GM23338 (cell line): ENCODE results near the gene ACTR5. TPM values are rescaled to one million over a fixed set of nuclear protein-coding genes. Genes with fewer than 3 reads are reported as not detected.

Experiments
- ATAC-seq: fragments of 200-7000 bp; cut with Tn5 transposase; 3 replicates; pipeline ENCODE4 v1.9.1; 2020
- DNase-seq: peaks from one replicate; pipeline ENCODE4 v3.0.0-alpha.2; 2015; ENCODE audit warnings: low spot score
- H2AFZ ChIP-seq: fragments of 200-600 bp; sonication (generic); 2 replicates; pipeline ENCODE4 v1.8.0; 2016; ENCODE audit warnings: antibody characterized with exemption, mild to moderate bottlenecking, moderate library complexity
- H3F3A ChIP-seq: fragments of 200-600 bp; sonication (generic); replicated peaks from 2 replicates; pipeline ENCODE4 v1.8.0; 2017; ENCODE audit warnings: antibody characterized with exemption, mixed run types, low read depth
- H3K27ac ChIP-seq: fragments of 200-600 bp; sonication (generic); 2 replicates; pipeline ENCODE4 v1.6.1; 2016; ENCODE audit warnings: low read depth
- H3K27me3 ChIP-seq: fragments of 200-600 bp; sonication (generic); 2 replicates; pipeline ENCODE4 v1.8.0; 2016; ENCODE audit warnings: mild to moderate bottlenecking, mixed run types, moderate library complexity; ENCODE audit not compliant: insufficient read depth
- H3K36me3 ChIP-seq: fragments of 200-600 bp; sonication (generic); 2 replicates; pipeline ENCODE4 v1.8.0; 2016; ENCODE audit warnings: mild to moderate bottlenecking; ENCODE audit not compliant: insufficient read depth
- H3K4me1 ChIP-seq: fragments of 200-600 bp; sonication (generic); 2 replicates; pipeline ENCODE4 v1.8.0; 2016; ENCODE audit warnings: mild to moderate bottlenecking, moderate library complexity; ENCODE audit not compliant: insufficient read depth
- H3K4me2 ChIP-seq: fragments of 200-600 bp; sonication (generic); 2 replicates; pipeline ENCODE4 v1.7.1; 2017; ENCODE audit warnings: mixed run types
- H3K4me3 ChIP-seq: fragments of 200-600 bp; sonication (generic); 2 replicates; pipeline ENCODE4 v1.6.1; 2016; ENCODE audit warnings: mixed run types
- H3K79me2 ChIP-seq: fragments of 200-600 bp; sonication (generic); replicated peaks from 2 replicates; pipeline ENCODE4 v1.8.0; 2017; ENCODE audit warnings: mild to moderate bottlenecking; ENCODE audit not compliant: insufficient read depth
- H3K9me2 ChIP-seq: fragments of 200-600 bp; sonication (generic); 2 replicates; pipeline ENCODE4 v1.8.0; 2017; ENCODE audit not compliant: insufficient read depth
- H4K20me1 ChIP-seq: fragments of 200-600 bp; sonication (generic); replicated peaks from 2 replicates; pipeline ENCODE4 v1.8.0; 2017; ENCODE audit warnings: mild to moderate bottlenecking; ENCODE audit not compliant: insufficient read depth
- H3K27ac Mint-ChIP-seq: 2 replicates; pipeline ENCODE4 v1.8.0; 2020; ENCODE audit warnings: inconsistent platforms, mild to moderate bottlenecking, moderate library complexity, mixed read lengths
- H3K27me3 Mint-ChIP-seq: 3 replicates; pipeline ENCODE4 v1.8.0; 2022; ENCODE audit warnings: low read depth, mild to moderate bottlenecking, moderate library complexity, mixed read lengths, inconsistent platforms; ENCODE audit not compliant: insufficient read depth, poor library complexity
- H3K36me3 Mint-ChIP-seq: 3 replicates; pipeline ENCODE4 v1.8.0; 2021; ENCODE audit warnings: low read depth, mild to moderate bottlenecking, inconsistent platforms, moderate library complexity, mixed read lengths
- H3K4me1 Mint-ChIP-seq: 3 replicates; pipeline ENCODE4 v1.8.0; 2020; ENCODE audit warnings: mild to moderate bottlenecking, inconsistent platforms, mixed read lengths
- H3K4me3 Mint-ChIP-seq: 3 replicates; pipeline ENCODE4 v1.8.0; 2021; ENCODE audit warnings: moderate library complexity, mild to moderate bottlenecking, inconsistent platforms, mixed read lengths
- H3K9me3 Mint-ChIP-seq: 3 replicates; pipeline ENCODE4 v1.8.0; 2020; ENCODE audit warnings: moderate library complexity, mild to moderate bottlenecking, inconsistent platforms, mixed read lengths
- CREB1 ChIP-seq: fragments of 250-450 bp; sonication (Bioruptor Pico); IDR thresholded peaks from 2 replicates; pipeline ENCODE4 v1.5.0; 2020; ENCODE audit warnings: low read depth, mild to moderate bottlenecking, moderate library complexity
- CTCF ChIP-seq, 2 experiments: fragments of 200-600 bp in 1 of 2; sonication (generic) in 1 of 2; conservative IDR thresholded peaks; 2 replicates each; pipeline versions ENCODE4 v1.5.1 to v1.6.1; 2016 to 2017; ENCODE audit warnings: antibody characterized with exemption in 2 of 2, low read depth in 2 of 2, mild to moderate bottlenecking in 2 of 2, moderate library complexity in 1 of 2
- EZH2phosphoT487 ChIP-seq: fragments of 200-600 bp; sonication (generic); IDR thresholded peaks from one replicate; pipeline ENCODE4 v1.8.1; 2018; ENCODE audit warnings: antibody characterized with exemption; ENCODE audit not compliant: unreplicated experiment
- NANOG ChIP-seq: IDR thresholded peaks from 2 replicates; pipeline ENCODE4 v1.6.1; 2016; ENCODE audit warnings: antibody characterized with exemption, borderline replicate concordance
- STAT1 ChIP-seq: IDR thresholded peaks from one replicate; pipeline ENCODE4 v1.6.1; 2016; ENCODE audit warnings: antibody characterized with exemption; ENCODE audit not compliant: unreplicated experiment
- ZNF114 ChIP-seq: fragments of 250-450 bp; sonication (Bioruptor Pico); IDR thresholded peaks from 2 replicates; pipeline ENCODE4 v1.5.0; 2020; ENCODE audit warnings: mild to moderate bottlenecking, moderate library complexity
- ZNF331 ChIP-seq: fragments of 250-450 bp; sonication (Bioruptor Pico); IDR thresholded peaks from 2 replicates; pipeline ENCODE4 v1.5.0; 2020; ENCODE audit warnings: low read depth, mild to moderate bottlenecking, moderate library complexity
- ZNF462 ChIP-seq: fragments of 250-450 bp; sonication (Bioruptor Pico); IDR thresholded peaks from 2 replicates; pipeline ENCODE4 v1.5.0; 2020; ENCODE audit warnings: mild to moderate bottlenecking, moderate library complexity
- polyA plus RNA-seq: library from polyadenylated mRNA; unstranded; fragments of >200 nt; fragmentation: Nextera tagmentation; extraction: Ambion mirVana; gene quantifications from 2 replicates; pipeline ENCODE4 v1.2.1, GENCODE V29; 2016
- total RNA-seq: library from RNA; depleted of rRNA; stranded (reverse); fragments of >200 nt; shearing (Covaris generic); gene quantifications from 2 replicates; pipeline ENCODE4 v1.2.3, GENCODE V29; 2014

Gene ACTR5
- total and polyA plus RNA-seq, 2 experiments from 2014 or later: 8.4 to 21.8 TPM

- Histone ChIP-seq H3K27me3 (no peaks in the 10 kb centered on the region), H3K4me1 (peaks cover 16% of the 10 kb centered on the region; the same call in 1 of the 2 replicates), H2AFZ (no peak overlapping the region), H3F3A (no peaks in the 10 kb centered on the region; the same call in 1 of the 2 replicates), H4K20me1 (no peaks in the 10 kb centered on the region), H3K9me2 (no peaks in the 10 kb centered on the region), H3K27ac (no peak overlapping the region), H3K4me3 (no peak overlapping the region), H3K4me2 (no peak overlapping the region), H3K36me3 (peaks cover 25% of the 10 kb centered on the region; the same call in 1 of the 2 replicates), H3K79me2 (no peaks in the 10 kb centered on the region)
- H3K9me3 Mint-ChIP-seq: no peaks in the 10 kb centered on the region
- peaks cover 11% of the 10 kb centered on the region for H3K4me1 Mint-ChIP-seq
- no peak for TF ChIP-seq ZNF331 (CRISPR knock-in tag)
- no peak for TF ChIP-seq CREB1
- no peak for TF ChIP-seq EZH2phosphoT487
- DNase-seq (no peak), ATAC-seq (no peak)
- no peak overlapping the region for H3K4me3 Mint-ChIP-seq
- H3K27ac Mint-ChIP-seq: no peak overlapping the region
- peaks cover 48% of the 10 kb centered on the region for H3K36me3 Mint-ChIP-seq
- H3K27me3 Mint-ChIP-seq: no peaks in the 10 kb centered on the region
These were observed 15.4 kb downstream of the ACTR5 start for GRCh38 chr20:38763616-38764015.

GRCh38 chr20:38764567-38765318, 16.5 kb downstream of the ACTR5 start:
- Mint-ChIP-seq H3K4me3 (no peak overlapping the region), H3K9me3 (no peaks in the 10 kb centered on the region), H3K36me3 (peaks cover 46% of the 10 kb centered on the region), H3K4me1 (peaks cover 11% of the 10 kb centered on the region), H3K27ac (no peak overlapping the region), H3K27me3 (peaks cover 4% of the 10 kb centered on the region)
- TF ChIP-seq ZNF331 (CRISPR knock-in tag): no peak
- no peak for TF ChIP-seq ZNF462 (CRISPR knock-in tag)
- TF ChIP-seq STAT1: no peak
- TF ChIP-seq CTCF (conservative IDR thresholded peaks at IDR 0.05; ENCODE audit: low read depth in 2 of 2): no peak
- TF ChIP-seq ZNF114 (CRISPR knock-in tag): no peak
- no peak for TF ChIP-seq NANOG
- Histone ChIP-seq H3F3A (no peaks in the 10 kb centered on the region; the same call in 1 of the 2 replicates), H3K9me2 (no peaks in the 10 kb centered on the region), H4K20me1 (no peaks in the 10 kb centered on the region), H3K36me3 (peaks cover 19% of the 10 kb centered on the region; the same call in 1 of the 2 replicates), H3K4me2 (no peak overlapping the region), H3K27ac (peak overlapping the region; percentile 36; the same call in 1 of the 2 replicates), H3K4me1 (peaks cover 16% of the 10 kb centered on the region; the same call in 1 of the 2 replicates), H3K27me3 (no peaks in the 10 kb centered on the region), H2AFZ (no peak overlapping the region), H3K79me2 (no peaks in the 10 kb centered on the region), H3K4me3 (no peak overlapping the region)
- DNase-seq (no peak), ATAC-seq (no peak)
